ENCODE results near the gene UGT3A1.
"Not testable (repeated sequence)": the region's sequence is repeated elsewhere in the genome, so short reads cannot be mapped to it uniquely, and the experiment has no call there.

The UGT3A1 gene

DNA sequence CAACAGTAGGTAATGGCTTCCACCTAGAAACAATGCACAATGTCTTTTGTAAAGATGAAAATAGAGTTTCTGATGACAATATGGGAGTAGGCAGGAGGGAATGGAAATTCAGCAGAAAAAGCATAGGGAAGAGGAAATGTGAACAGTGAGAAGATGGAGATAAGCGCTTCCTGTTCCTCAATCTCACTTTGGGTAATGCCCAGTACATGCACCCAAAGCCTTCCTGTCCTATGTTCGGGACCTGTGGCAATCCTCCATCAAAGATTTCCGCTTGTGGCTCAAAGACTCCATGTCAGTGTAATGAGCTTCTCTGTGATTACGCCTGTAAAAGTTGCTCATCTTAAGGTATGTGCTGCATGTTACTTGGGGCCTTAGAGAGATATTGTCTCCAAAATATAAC lies 2.7 kb downstream of the UGT3A1 start:
- no peak for DNase-seq (ENCODE audit: low read depth)
- TF ChIP-seq, protein P1, sequence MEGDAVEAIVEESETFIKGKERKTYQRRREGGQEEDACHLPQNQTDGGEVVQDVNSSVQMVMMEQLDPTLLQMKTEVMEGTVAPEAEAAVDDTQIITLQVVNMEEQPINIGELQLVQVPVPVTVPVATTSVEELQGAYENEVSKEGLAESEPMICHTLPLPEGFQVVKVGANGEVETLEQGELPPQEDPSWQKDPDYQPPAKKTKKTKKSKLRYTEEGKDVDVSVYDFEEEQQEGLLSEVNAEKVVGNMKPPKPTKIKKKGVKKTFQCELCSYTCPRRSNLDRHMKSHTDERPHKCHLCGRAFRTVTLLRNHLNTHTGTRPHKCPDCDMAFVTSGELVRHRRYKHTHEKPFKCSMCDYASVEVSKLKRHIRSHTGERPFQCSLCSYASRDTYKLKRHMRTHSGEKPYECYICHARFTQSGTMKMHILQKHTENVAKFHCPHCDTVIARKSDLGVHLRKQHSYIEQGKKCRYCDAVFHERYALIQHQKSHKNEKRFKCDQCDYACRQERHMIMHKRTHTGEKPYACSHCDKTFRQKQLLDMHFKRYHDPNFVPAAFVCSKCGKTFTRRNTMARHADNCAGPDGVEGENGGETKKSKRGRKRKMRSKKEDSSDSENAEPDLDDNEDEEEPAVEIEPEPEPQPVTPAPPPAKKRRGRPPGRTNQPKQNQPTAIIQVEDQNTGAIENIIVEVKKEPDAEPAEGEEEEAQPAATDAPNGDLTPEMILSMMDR (IDR thresholded peaks at IDR 0.05; ENCODE audit: control insufficient read depth, extremely low read depth, insufficient read depth) = no peak
- no peak overlapping the region for H3K4me3 ChIP-seq (ENCODE audit: low read depth, low read length)

DNA sequence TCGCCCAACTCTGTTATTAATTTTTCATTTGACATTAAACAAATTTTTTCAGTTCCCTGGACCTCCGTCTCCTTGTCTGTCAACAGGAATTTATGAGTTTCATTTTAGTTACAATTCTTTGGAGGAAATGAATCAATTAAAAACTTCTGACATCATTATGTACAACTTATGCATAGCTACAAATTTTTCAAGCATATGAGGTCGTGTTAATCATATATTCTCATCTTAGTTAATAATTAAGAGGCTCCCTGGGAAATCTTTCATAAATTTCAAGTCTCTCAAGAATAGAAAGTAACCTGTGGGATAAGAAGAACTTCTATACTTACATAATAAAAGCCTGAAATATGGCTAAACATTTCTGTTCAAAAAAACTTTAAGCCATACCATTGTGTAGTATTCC lies 3.4 kb downstream of the UGT3A1 start:
- TF ChIP-seq, protein P1 (IDR thresholded peaks at IDR 0.05; ENCODE audit: control insufficient read depth, extremely low read depth, insufficient read depth) = no peak
- DNase-seq (ENCODE audit: low read depth) = no peak
- no peak overlapping the region for H3K4me3 ChIP-seq (ENCODE audit: low read depth, low read length)

DNA sequence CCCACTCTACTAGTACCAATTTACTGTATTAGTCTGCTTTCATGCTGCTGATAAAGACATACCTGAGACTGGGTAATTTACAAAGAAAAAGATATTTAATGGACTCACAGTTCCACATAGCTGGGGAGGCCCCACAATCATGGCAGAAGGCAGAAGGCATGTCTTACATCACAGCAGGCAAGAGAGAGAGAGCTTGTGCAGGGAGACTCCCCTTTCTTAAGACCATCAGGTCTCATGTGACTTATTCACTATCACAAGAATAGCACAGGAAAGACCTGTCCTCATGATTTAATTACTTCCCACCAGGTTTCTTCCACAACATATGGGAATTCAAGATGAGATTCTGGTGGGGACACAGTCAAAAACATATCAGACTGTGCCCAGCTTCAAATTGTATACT lies 11.5 kb downstream of the UGT3A1 start:
- H3K4me3 ChIP-seq (ENCODE audit: low read depth, low read length) = no peak overlapping the region
- TF ChIP-seq, protein P1 (IDR thresholded peaks at IDR 0.05; ENCODE audit: control insufficient read depth, extremely low read depth, insufficient read depth) = no peak
- no peak for DNase-seq (ENCODE audit: low read depth)

DNA sequence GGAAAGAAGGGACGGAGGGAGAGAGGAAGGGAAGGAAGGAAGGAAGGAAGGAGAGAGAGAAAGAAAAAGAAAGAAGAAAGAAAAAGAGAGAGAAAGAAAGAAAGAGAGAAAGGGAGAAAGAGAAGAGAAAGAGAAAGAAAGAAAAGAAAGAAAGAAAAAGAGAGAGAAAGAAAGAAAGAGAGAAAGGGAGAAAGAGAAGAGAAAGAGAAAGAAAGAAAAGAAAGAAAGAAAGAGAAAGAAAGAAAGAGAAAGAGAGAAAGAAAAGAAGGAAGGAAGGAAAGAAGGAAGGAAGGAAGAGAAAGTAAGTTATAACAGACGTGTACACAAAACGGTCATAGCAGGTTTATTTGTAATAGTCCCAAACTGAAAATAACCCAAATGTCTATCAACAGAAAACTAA lies 14.3 kb downstream of the UGT3A1 start:
- not testable (repeated sequence) for H3K4me3 ChIP-seq (ENCODE audit: low read depth, low read length); DNase-seq (ENCODE audit: low read depth)

DNA sequence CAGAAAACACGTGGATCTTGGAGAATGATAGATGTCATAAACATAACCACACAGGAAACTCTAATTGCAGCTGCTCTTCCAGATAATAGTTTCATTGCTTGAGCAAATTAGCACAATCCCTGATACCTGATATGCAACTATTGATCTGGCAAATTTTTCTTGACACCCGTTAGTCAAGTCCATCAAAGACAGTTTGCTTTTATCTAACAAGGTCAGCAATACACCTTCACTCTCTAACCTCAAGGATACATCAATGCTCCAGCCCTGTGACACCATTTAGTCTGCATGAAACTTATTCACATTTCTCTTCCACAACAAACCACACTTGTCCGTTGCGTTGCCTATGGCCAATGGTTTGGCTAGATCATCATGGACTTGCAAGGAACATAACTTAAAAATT lies 16.6 kb downstream of the UGT3A1 start:
- DNase-seq (ENCODE audit: low read depth) = no peak
- TF ChIP-seq, protein P1 (IDR thresholded peaks at IDR 0.05; ENCODE audit: control insufficient read depth, extremely low read depth, insufficient read depth) = no peak
- no peak overlapping the region for H3K4me3 ChIP-seq (ENCODE audit: low read depth, low read length)

DNA sequence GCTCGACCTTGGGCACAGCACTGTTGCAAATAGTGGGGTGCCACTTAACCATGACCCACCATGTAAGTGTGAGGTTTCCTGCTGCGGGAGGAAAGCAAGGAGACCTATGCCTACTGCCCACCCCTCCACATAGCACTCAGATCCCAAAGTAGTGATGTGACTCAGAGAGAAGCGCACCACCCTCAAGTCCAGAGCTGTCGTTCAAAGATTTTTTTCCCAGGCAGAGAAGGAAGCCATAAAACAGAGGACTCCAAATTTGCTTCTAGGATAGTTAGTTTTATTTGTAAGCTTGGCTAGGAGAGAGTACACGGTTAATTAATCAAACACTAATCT lies 19.3 kb downstream of the UGT3A1 start:
- TF ChIP-seq, protein P1 (IDR thresholded peaks at IDR 0.05; ENCODE audit: control insufficient read depth, extremely low read depth, insufficient read depth) = no peak
- no peak overlapping the region for H3K4me3 ChIP-seq (ENCODE audit: low read depth, low read length)
- DNase-seq (ENCODE audit: low read depth) = no peak

DNA sequence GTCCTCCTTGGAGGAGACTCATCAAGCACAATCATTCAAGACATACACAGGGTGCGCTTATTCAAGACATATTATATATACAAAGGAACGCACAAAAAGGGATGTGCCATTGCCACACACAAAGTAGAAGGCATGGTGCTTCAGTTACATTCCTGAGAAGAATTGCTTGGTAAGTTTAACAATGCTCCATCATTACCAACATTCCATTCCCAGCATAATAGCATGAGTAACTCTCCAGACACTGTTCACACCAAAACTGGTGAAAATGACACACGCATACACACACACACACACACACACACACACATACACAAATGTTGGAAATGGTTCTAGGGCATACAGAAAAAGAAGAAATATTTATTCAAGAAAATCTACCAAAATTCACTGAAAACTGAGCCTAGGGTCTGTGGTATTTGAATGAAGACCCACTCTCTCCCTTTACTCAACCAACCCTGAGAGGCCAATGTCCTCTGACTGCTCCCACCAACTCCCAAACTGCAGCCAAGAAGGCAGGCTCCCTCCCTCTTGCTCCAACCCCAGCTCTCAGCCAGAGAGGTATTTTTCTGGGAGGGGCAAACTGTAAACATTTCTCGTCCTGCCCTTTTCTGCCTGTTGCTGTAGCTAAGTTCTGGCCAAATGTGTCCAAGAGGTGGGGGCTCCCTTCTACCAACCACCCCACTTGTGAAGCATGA lies 19.9 kb downstream of the UGT3A1 start:
- TF ChIP-seq, protein P1 (IDR thresholded peaks at IDR 0.05; ENCODE audit: control insufficient read depth, extremely low read depth, insufficient read depth) = no peak
- H3K4me3 ChIP-seq (ENCODE audit: low read depth, low read length) = no peak overlapping the region
- DNase-seq (ENCODE audit: low read depth) = no peak

All from LNCaP clone FGC (cell line).